ENCODE measurements around the gene DAAM1. TPM values are rescaled to one million over a fixed set of nuclear protein-coding genes. Genes with fewer than 3 reads are reported as not detected.
A peak's percentile ranks its signal among the peaks of the same experiment; 100 is the strongest.

The DAAM1 gene
- total RNA-seq, 1 experiment from 2014 or later = 43.8 TPM

GRCh38 chr14:59189091-59189785 is 771 bp downstream of the DAAM1 start:
- Histone ChIP-seq H2AFZ (ENCODE audit: low read length) (peak overlapping the region; percentile 80), H4K20me1 (ENCODE audit: insufficient read depth, low read depth, low read length) (peaks cover 32% of the 10 kb centered on the region), H3K36me3 (ENCODE audit: insufficient read depth, low read length) (no peaks in the 10 kb centered on the region), H3K9me3 (ENCODE audit: low read length) (no peaks in the 10 kb centered on the region), H3K9me2 (replicated peaks; ENCODE audit: insufficient read depth, low read length) (no peaks in the 10 kb centered on the region), H3K9ac (ENCODE audit: low read length) (peak overlapping the region; percentile 80), H3K79me2 (ENCODE audit: low read length) (peaks cover 21% of the 10 kb centered on the region), H3K4me3 (ENCODE audit: low read length) (peak overlapping the region; percentile 90), H3K4me2 (ENCODE audit: low read depth, low read length, poor library complexity, severe bottlenecking) (peak overlapping the region; percentile 97), H3K27me3 (ENCODE audit: low read length) (0 out of 2 replicates have a peak, but pooled peaks cover 3% of the 10 kb centered on the region), H3K27ac (ENCODE audit: low read length) (peak overlapping the region; percentile 12; the same call in 1 of the 2 replicates), H3K4me1 (ENCODE audit: low read length) (peaks cover 39% of the 10 kb centered on the region)
- peak; percentile 82 for DNase-seq

DNA sequence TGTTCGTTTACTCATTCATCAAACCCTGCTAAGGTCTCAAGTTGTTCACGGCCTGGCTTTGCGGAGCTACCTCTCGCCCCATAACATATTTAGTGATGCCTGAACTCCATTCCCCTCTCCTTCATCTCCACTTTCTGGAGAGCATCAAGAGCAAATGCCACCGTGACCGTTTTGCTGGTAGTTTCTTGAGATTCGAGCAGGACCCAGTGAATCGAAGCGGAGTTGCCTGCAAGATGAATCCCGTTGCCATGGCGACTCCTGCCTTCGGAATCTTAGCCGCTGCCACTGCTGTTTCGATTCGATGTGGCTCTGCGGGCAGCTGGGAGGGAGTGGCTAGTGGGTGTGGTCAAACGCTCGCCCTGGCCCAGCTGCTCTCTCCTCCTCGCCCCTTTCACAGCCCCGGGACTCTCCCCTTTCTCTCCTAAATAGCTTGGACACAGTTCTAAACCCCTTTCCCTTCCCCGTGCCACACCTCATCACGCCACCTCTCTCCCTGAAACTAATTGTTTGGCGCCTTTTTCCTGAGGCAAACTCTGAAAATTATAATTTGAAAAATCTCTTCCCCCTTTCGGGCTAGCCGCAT is 1.4 kb downstream of the DAAM1 start:
- Histone ChIP-seq H3K9me3 (ENCODE audit: low read length) (no peaks in the 10 kb centered on the region), H3K9me2 (replicated peaks; ENCODE audit: insufficient read depth, low read length) (no peaks in the 10 kb centered on the region), H3K4me2 (ENCODE audit: low read depth, low read length, poor library complexity, severe bottlenecking) (peak overlapping the region; percentile 97), H3K4me1 (ENCODE audit: low read length) (peaks cover 39% of the 10 kb centered on the region), H3K9ac (ENCODE audit: low read length) (peak overlapping the region; percentile 80), H3K27me3 (ENCODE audit: low read length) (no peaks in the 10 kb centered on the region), H3K79me2 (ENCODE audit: low read length) (peaks cover 21% of the 10 kb centered on the region), H3K27ac (ENCODE audit: low read length) (no peak overlapping the region), H3K4me3 (ENCODE audit: low read length) (peak overlapping the region; percentile 90), H3K36me3 (ENCODE audit: insufficient read depth, low read length) (no peaks in the 10 kb centered on the region), H4K20me1 (ENCODE audit: insufficient read depth, low read depth, low read length) (peaks cover 38% of the 10 kb centered on the region), H2AFZ (ENCODE audit: low read length) (peak overlapping the region; percentile 80; the same call in 1 of the 2 replicates)
- peak; percentile 91 for DNase-seq

DNA sequence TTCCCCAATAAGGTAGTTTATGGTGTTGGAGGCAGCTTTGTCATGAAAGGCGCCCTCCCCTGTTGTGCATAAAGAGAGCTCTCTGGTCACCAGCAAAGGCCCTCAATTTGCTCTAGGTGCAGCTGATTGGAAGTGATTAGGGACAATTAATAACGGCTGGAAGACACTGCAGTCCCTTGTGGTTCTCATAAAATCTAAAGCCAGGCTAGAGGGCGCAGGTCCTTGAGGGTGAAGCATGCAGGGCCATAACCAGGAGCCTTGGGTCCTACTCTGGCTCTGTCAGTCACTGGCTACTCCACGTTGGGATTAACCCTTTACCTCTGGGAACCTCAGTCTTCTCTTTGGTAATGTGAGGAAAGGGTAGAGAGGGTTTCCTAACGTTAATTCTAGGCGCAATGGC is 1.9 kb downstream of the DAAM1 start:
- Histone ChIP-seq H3K4me3 (ENCODE audit: low read length) (peak overlapping the region; percentile 90), H3K9ac (ENCODE audit: low read length) (peak overlapping the region; percentile 80), H3K27ac (ENCODE audit: low read length) (no peak overlapping the region), H3K9me3 (ENCODE audit: low read length) (no peaks in the 10 kb centered on the region), H3K27me3 (ENCODE audit: low read length) (no peaks in the 10 kb centered on the region), H3K9me2 (replicated peaks; ENCODE audit: insufficient read depth, low read length) (no peaks in the 10 kb centered on the region), H3K79me2 (ENCODE audit: low read length) (peaks cover 21% of the 10 kb centered on the region), H3K4me2 (ENCODE audit: low read depth, low read length, poor library complexity, severe bottlenecking) (peak overlapping the region; percentile 97), H2AFZ (ENCODE audit: low read length) (no peak overlapping the region), H4K20me1 (ENCODE audit: insufficient read depth, low read depth, low read length) (peaks cover 39% of the 10 kb centered on the region), H3K36me3 (ENCODE audit: insufficient read depth, low read length) (no peaks in the 10 kb centered on the region), H3K4me1 (ENCODE audit: low read length) (peaks cover 39% of the 10 kb centered on the region)
- peak; percentile 63 for DNase-seq

DNA sequence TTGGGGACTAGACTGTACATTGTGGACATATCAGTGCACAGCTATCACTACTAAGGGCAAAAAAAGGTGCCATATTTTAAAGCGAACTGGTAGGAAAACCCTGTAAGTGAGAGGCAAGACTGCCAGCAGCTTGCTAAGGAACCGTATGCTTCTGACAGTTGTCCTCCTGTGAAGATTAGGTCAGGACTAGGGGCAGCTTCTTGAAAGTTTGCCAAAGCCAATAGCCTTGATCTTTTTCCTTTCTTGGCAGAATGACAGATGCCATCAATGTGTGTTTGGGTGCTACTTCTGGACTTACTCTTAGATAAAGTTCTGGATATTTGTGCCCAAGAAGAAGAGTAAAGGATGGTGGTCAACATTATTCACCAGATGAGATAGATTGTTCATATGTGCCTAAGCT is 7.4 kb downstream of the DAAM1 start:
- H3K79me2 ChIP-seq (ENCODE audit: low read length) = peaks cover 20% of the 10 kb centered on the region
- H3K36me3 ChIP-seq (ENCODE audit: insufficient read depth, low read length) = no peaks in the 10 kb centered on the region
- no peaks in the 10 kb centered on the region for H3K9me2 ChIP-seq (replicated peaks; ENCODE audit: insufficient read depth, low read length)
- H3K4me2 ChIP-seq (ENCODE audit: low read depth, low read length, poor library complexity, severe bottlenecking) = no peak overlapping the region
- no peaks in the 10 kb centered on the region for H3K9me3 ChIP-seq (ENCODE audit: low read length)
- H2AFZ ChIP-seq (ENCODE audit: low read length) = no peak overlapping the region
- H4K20me1 ChIP-seq (ENCODE audit: insufficient read depth, low read depth, low read length) = peaks cover 62% of the 10 kb centered on the region
- DNase-seq = no peak
- H3K9ac ChIP-seq (ENCODE audit: low read length) = no peak overlapping the region
- H3K27me3 ChIP-seq (ENCODE audit: low read length) = no peaks in the 10 kb centered on the region
- H3K4me1 ChIP-seq (ENCODE audit: low read length) = peaks cover 7% of the 10 kb centered on the region
- H3K4me3 ChIP-seq (ENCODE audit: low read length) = no peak overlapping the region
- H3K27ac ChIP-seq (ENCODE audit: low read length) = no peak overlapping the region

- no peak for DNase-seq
- Histone ChIP-seq H2AFZ (ENCODE audit: low read length) (no peak overlapping the region), H4K20me1 (ENCODE audit: insufficient read depth, low read depth, low read length) (peaks cover 58% of the 10 kb centered on the region), H3K4me1 (ENCODE audit: low read length) (peaks cover 6% of the 10 kb centered on the region), H3K4me2 (ENCODE audit: low read depth, low read length, poor library complexity, severe bottlenecking) (no peak overlapping the region), H3K27ac (ENCODE audit: low read length) (no peak overlapping the region), H3K4me3 (ENCODE audit: low read length) (no peak overlapping the region), H3K9me3 (ENCODE audit: low read length) (no peaks in the 10 kb centered on the region), H3K9me2 (replicated peaks; ENCODE audit: insufficient read depth, low read length) (no peaks in the 10 kb centered on the region), H3K79me2 (ENCODE audit: low read length) (0 out of 2 replicates have a peak, but pooled peaks cover 9% of the 10 kb centered on the region), H3K36me3 (ENCODE audit: insufficient read depth, low read length) (no peaks in the 10 kb centered on the region), H3K9ac (ENCODE audit: low read length) (no peak overlapping the region), H3K27me3 (ENCODE audit: low read length) (no peaks in the 10 kb centered on the region)
These were observed 9.3 kb downstream of the DAAM1 start for GRCh38 chr14:59197695-59198262.

- peaks cover 6% of the 10 kb centered on the region; the same call in 1 of the 2 replicates for H3K79me2 ChIP-seq (ENCODE audit: low read length)
- no peak overlapping the region for H3K9ac ChIP-seq (ENCODE audit: low read length)
These were observed 10.7 kb downstream of the DAAM1 start for GRCh38 chr14:59199205-59199604.

GRCh38 chr14:59199614-59200013 is 11.1 kb downstream of the DAAM1 start:
- Histone ChIP-seq H3K27me3 (ENCODE audit: low read length) (no peaks in the 10 kb centered on the region), H3K27ac (ENCODE audit: low read length) (no peak overlapping the region), H2AFZ (ENCODE audit: low read length) (no peak overlapping the region), H3K79me2 (ENCODE audit: low read length) (peaks cover 9% of the 10 kb centered on the region; the same call in 1 of the 2 replicates), H3K9ac (ENCODE audit: low read length) (no peak overlapping the region), H3K36me3 (ENCODE audit: insufficient read depth, low read length) (no peaks in the 10 kb centered on the region), H3K4me3 (ENCODE audit: low read length) (no peak overlapping the region), H3K4me1 (ENCODE audit: low read length) (no peaks in the 10 kb centered on the region), H3K4me2 (ENCODE audit: low read depth, low read length, poor library complexity, severe bottlenecking) (no peak overlapping the region), H3K9me3 (ENCODE audit: low read length) (no peaks in the 10 kb centered on the region), H3K9me2 (replicated peaks; ENCODE audit: insufficient read depth, low read length) (no peaks in the 10 kb centered on the region), H4K20me1 (ENCODE audit: insufficient read depth, low read depth, low read length) (peaks cover 55% of the 10 kb centered on the region)
- DNase-seq = no peak

More at GRCh38 chr14:59199205-59199604, 10.7 kb downstream of the DAAM1 start:
- H3K9me2 ChIP-seq (replicated peaks; ENCODE audit: insufficient read depth, low read length) = no peaks in the 10 kb centered on the region
- no peaks in the 10 kb centered on the region for H3K9me3 ChIP-seq (ENCODE audit: low read length)
- DNase-seq = no peak
- no peaks in the 10 kb centered on the region for H3K4me1 ChIP-seq (ENCODE audit: low read length)
- no peak overlapping the region for H3K4me3 ChIP-seq (ENCODE audit: low read length)
- no peak overlapping the region for H2AFZ ChIP-seq (ENCODE audit: low read length)
- no peaks in the 10 kb centered on the region for H3K27me3 ChIP-seq (ENCODE audit: low read length)
- peaks cover 56% of the 10 kb centered on the region for H4K20me1 ChIP-seq (ENCODE audit: insufficient read depth, low read depth, low read length)
- no peaks in the 10 kb centered on the region for H3K36me3 ChIP-seq (ENCODE audit: insufficient read depth, low read length)
- no peak overlapping the region for H3K27ac ChIP-seq (ENCODE audit: low read length)
- H3K4me2 ChIP-seq (ENCODE audit: low read depth, low read length, poor library complexity, severe bottlenecking) = no peak overlapping the region

GRCh38 chr14:59200195-59200594 is 11.7 kb downstream of the DAAM1 start:
- Histone ChIP-seq H3K9me3 (ENCODE audit: low read length) (no peaks in the 10 kb centered on the region), H3K79me2 (ENCODE audit: low read length) (peaks cover 9% of the 10 kb centered on the region; the same call in 1 of the 2 replicates), H3K4me2 (ENCODE audit: low read depth, low read length, poor library complexity, severe bottlenecking) (no peak overlapping the region), H3K9ac (ENCODE audit: low read length) (no peak overlapping the region), H2AFZ (ENCODE audit: low read length) (no peak overlapping the region), H3K27me3 (ENCODE audit: low read length) (no peaks in the 10 kb centered on the region), H4K20me1 (ENCODE audit: insufficient read depth, low read depth, low read length) (peaks cover 52% of the 10 kb centered on the region), H3K36me3 (ENCODE audit: insufficient read depth, low read length) (no peaks in the 10 kb centered on the region), H3K9me2 (replicated peaks; ENCODE audit: insufficient read depth, low read length) (no peaks in the 10 kb centered on the region), H3K27ac (ENCODE audit: low read length) (no peak overlapping the region), H3K4me1 (ENCODE audit: low read length) (no peaks in the 10 kb centered on the region), H3K4me3 (ENCODE audit: low read length) (no peak overlapping the region)
- no peak for DNase-seq
